ENCODE results near the gene PDIA2. TPM values are rescaled to one million over a fixed set of nuclear protein-coding genes. Genes with fewer than 3 reads are reported as not detected.

PDIA2 gene
- total RNA-seq, 1 donor: not detected

GRCh38 chr16:281660-282255, 1.2 kb upstream of the PDIA2 start:
- H3K9me3 ChIP-seq (ENCODE audit: low read depth, low read length): no peaks in the 10 kb centered on the region
- H3K27me3 ChIP-seq (ENCODE audit: insufficient read depth, low read length): peaks cover 3% of the 10 kb centered on the region
- no peak overlapping the region for H3K4me3 ChIP-seq (ENCODE audit: low read length)
- no peaks in the 10 kb centered on the region for H3K4me1 ChIP-seq (ENCODE audit: insufficient read depth, low read length)

DNA sequence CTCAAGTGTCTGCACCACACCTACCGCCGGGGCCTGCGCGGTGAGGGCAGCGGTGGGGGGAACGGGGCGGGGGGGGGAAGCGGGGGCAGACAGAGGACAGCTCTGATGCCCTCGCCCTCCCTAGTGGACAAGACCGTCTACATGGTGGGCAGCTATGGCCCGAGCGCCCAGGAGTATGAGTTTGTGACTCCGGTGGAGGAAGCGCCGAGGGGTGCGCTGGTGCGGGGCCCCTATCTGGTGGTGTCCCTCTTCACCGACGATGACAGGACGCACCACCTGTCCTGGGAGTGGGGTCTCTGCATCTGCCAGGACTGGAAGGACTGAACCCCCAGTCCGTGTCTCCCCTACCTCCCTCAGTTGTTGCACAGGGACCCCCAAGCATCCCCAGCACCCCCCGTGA, 473 bp upstream of the PDIA2 start:
- Histone ChIP-seq H3K9me3 (ENCODE audit: low read depth, low read length) (no peaks in the 10 kb centered on the region), H3K4me1 (ENCODE audit: insufficient read depth, low read length) (no peaks in the 10 kb centered on the region), H3K27me3 (ENCODE audit: insufficient read depth, low read length) (peaks cover 3% of the 10 kb centered on the region), H3K4me3 (ENCODE audit: low read length) (no peak overlapping the region)

DNA sequence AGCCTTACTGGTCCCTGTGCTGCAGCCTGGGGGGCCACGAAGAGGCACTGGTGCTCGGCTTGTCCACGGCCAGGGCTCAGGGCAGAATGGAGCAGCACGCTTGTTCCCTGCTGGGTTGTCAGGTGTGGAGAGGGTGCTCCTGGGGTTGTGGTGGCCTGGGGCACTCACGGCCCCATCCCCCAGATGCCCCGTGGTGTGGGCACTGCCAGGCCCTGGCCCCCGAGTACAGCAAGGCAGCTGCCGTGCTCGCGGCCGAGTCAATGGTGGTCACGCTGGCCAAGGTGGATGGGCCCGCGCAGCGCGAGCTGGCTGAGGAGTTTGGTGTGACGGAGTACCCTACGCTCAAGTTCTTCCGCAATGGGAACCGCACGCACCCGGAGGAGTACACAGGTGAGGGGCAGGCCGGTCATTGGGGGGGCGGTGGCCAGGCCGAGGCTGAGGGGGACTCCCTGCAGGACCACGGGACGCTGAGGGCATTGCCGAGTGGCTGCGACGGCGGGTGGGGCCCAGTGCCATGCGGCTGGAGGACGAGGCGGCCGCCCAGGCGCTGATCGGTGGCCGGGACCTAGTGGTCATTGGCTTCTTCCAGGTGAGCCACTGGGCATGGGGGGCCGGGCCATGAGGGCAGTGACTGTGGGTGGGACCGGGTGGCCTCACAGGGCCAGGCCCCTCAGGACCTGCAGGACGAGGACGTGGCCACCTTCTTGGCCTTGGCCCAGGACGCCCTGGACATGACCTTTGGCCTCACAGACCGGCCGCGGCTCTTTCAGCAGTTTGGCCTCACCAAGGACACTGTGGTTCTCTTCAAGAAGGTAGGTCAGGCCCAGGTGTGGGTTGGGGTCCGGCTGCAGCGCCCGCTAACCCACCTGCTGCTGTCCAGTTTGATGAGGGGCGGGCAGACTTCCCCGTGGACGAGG, 1.5 kb downstream of the PDIA2 start:
- Histone ChIP-seq H3K4me1 (ENCODE audit: insufficient read depth, low read length) (no peaks in the 10 kb centered on the region), H3K4me3 (ENCODE audit: low read length) (no peak overlapping the region), H3K9me3 (ENCODE audit: low read depth, low read length) (no peaks in the 10 kb centered on the region), H3K27me3 (ENCODE audit: insufficient read depth, low read length) (peaks cover 3% of the 10 kb centered on the region)

DNA sequence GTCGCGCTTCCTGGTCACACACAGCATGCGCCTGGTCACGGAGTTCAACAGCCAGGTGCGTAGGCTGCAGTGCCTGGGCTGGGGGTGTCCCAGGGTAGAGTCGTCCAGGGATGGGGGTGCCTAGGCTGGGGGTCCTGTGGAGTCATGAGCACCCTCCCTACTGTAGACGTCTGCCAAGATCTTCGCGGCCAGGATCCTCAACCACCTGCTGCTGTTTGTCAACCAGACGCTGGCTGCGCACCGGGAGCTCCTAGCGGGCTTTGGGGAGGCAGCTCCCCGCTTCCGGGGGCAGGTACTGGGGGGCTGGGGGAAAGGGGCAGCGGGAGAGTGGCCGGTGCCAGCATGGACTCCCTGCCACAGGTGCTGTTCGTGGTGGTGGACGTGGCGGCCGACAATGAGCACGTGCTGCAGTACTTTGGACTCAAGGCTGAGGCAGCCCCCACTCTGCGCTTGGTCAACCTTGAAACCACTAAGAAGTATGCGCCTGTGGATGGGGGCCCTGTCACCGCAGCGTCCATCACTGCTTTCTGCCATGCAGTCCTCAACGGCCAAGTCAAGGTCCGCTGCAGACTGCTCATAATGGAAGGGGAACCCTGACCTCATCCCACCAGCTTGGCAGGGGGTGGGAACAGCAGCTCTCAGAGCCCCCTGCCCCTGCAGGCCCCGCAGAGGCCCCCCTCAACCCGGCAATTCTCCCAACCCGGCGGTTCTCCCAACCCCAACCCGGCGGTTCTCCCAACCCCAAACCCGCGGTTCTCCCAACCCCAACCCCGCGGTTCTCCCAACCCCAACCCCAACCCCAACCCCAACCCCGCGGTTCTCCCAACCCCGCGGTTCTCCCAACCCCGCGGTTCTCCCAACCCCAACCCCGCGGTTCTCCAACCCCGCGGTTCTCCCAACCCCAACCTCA, 2.4 kb downstream of the PDIA2 start:
- Histone ChIP-seq H3K4me1 (ENCODE audit: insufficient read depth, low read length) (no peaks in the 10 kb centered on the region), H3K4me3 (ENCODE audit: low read length) (no peak overlapping the region), H3K27me3 (ENCODE audit: insufficient read depth, low read length) (peaks cover 3% of the 10 kb centered on the region), H3K9me3 (ENCODE audit: low read depth, low read length) (no peaks in the 10 kb centered on the region)

- no peaks in the 10 kb centered on the region for H3K27me3 ChIP-seq (ENCODE audit: insufficient read depth, low read length)
- no peaks in the 10 kb centered on the region for H3K4me1 ChIP-seq (ENCODE audit: insufficient read depth, low read length)
- no peak overlapping the region for H3K4me3 ChIP-seq (ENCODE audit: low read length)
- H3K9me3 ChIP-seq (ENCODE audit: low read depth, low read length): no peaks in the 10 kb centered on the region
Observed at GRCh38 chr16:286491-287297, 3.7 kb downstream of the PDIA2 start.

- H3K4me3 ChIP-seq (ENCODE audit: low read length): no peak overlapping the region
- H3K9me3 ChIP-seq (ENCODE audit: low read depth, low read length): no peaks in the 10 kb centered on the region
- H3K27me3 ChIP-seq (ENCODE audit: insufficient read depth, low read length): no peaks in the 10 kb centered on the region
- H3K4me1 ChIP-seq (ENCODE audit: insufficient read depth, low read length): no peaks in the 10 kb centered on the region
Observed at GRCh38 chr16:287298-287811, 4.4 kb downstream of the PDIA2 start.

DNA sequence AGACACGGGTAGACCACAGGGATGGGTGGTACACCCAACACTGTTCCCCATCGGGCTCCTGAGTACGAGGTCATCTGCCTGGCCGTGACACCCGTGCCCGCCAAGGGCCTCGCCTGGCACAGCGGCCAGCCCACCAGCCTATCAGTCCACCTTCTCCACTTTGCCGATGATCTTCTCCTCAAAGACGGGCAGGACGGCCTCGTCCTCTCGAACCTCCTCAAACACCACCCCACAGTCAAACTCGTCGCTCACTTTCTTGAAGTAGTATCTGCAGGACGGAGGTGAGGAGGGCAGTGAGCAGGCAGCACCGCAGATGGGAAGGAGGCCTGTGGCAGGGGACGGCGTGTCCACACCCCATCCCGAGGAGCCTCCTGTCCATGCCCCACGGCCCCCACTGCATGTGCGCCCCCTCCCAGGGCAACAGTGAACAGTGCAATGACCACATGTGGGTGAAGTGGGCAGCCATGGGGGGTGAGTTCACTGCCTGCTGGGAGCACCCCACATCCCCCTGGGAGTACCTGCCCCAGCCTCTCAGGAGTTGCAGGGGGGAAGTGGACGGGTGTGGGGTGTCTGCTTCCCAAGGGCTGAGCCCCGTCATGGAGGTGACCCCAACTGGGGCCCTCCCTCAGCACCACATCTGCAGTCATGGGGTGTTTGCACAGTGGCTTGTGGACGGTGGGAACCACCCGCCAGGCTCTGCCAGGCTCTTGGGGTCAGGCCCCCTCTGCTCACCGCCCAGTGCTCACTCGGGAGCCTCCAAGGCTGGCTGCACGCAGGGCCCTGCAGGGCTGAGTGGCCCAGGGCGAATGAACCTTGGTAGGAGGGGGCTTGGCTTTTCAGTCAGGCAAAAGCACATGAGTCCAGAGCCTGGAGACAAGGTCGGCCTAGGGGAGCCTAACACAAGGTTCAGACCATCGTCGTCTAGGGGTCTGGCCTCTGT, 5.3 kb downstream of the PDIA2 start:
- H3K9me3 ChIP-seq (ENCODE audit: low read depth, low read length): no peaks in the 10 kb centered on the region
- H3K27me3 ChIP-seq (ENCODE audit: insufficient read depth, low read length): no peaks in the 10 kb centered on the region
- no peaks in the 10 kb centered on the region for H3K4me1 ChIP-seq (ENCODE audit: insufficient read depth, low read length)
- H3K4me3 ChIP-seq (ENCODE audit: low read length): no peak overlapping the region

- Histone ChIP-seq H3K4me3 (ENCODE audit: low read length) (no peak overlapping the region), H3K4me1 (ENCODE audit: insufficient read depth, low read length) (no peaks in the 10 kb centered on the region), H3K27me3 (ENCODE audit: insufficient read depth, low read length) (no peaks in the 10 kb centered on the region), H3K9me3 (ENCODE audit: low read depth, low read length) (no peaks in the 10 kb centered on the region)
Observed at GRCh38 chr16:289395-289997, 6.5 kb downstream of the PDIA2 start.

GRCh38 chr16:290015-290680, 7.2 kb downstream of the PDIA2 start:
- no peaks in the 10 kb centered on the region for H3K9me3 ChIP-seq (ENCODE audit: low read depth, low read length)
- H3K4me1 ChIP-seq (ENCODE audit: insufficient read depth, low read length): no peaks in the 10 kb centered on the region
- H3K4me3 ChIP-seq (ENCODE audit: low read length): no peak overlapping the region
- H3K27me3 ChIP-seq (ENCODE audit: insufficient read depth, low read length): no peaks in the 10 kb centered on the region

- Histone ChIP-seq H3K4me1 (ENCODE audit: insufficient read depth, low read length) (no peaks in the 10 kb centered on the region), H3K4me3 (ENCODE audit: low read length) (no peak overlapping the region), H3K9me3 (ENCODE audit: low read depth, low read length) (no peaks in the 10 kb centered on the region), H3K27me3 (ENCODE audit: insufficient read depth, low read length) (no peaks in the 10 kb centered on the region)
Observed at GRCh38 chr16:290681-291405, 7.9 kb downstream of the PDIA2 start.

DNA sequence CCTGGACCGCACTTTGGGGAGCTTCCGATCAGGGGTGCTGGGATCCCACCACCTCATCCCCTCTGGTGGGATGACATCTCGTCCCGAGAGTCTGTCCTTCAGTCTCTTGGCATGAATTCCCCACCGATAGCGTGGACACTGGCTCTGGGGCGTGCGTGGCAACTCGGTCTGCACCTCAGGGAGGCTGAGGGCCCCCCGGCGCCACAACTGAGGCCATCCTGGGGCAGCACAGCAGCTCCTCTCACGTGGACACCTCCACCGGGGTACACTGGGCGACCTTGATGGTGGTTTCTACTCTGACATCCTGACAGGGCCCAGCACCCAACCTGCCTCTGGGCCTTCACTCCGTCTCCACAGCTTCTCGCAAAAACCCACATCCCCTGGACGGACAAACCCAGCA, 8.6 kb downstream of the PDIA2 start:
- Histone ChIP-seq H3K27me3 (ENCODE audit: insufficient read depth, low read length) (no peaks in the 10 kb centered on the region), H3K9me3 (ENCODE audit: low read depth, low read length) (no peaks in the 10 kb centered on the region), H3K4me3 (ENCODE audit: low read length) (no peak overlapping the region), H3K4me1 (ENCODE audit: insufficient read depth, low read length) (no peaks in the 10 kb centered on the region)

DNA sequence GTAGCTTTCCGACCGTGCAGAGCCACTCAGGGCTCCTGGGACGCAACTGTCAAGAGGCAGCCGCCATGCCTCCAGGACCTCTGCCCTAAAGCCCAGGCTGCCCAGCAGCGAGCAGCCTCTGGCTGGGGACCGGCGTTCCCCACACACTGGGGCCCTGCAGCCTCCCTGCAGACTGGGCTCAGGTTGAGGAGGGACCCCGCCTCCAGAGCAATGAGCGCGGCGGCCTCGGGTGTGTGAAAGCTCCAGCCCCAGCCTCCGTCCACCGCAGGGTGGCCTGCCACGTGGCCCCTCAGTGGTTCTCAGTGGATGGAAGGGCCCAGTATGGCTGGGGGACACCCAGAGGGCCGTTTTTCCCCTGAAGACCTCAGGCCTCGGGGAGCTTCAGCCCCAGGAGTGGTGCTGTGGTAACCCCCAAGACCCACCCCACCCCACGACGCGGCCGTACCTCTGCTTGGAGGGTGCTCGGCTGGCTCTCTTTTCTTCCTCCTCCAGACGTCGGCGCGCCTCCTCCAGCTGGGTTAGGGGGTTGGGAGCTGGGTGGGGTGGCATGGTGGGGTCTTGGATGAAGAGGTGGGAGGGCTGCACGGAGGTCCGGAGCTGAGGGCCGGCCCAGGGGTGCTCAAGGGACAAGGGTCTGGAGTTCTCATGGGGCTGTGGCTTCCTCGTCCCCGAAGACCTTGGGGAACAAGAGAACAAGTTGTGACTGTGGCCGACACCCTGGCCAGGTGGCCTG, 10.2 kb downstream of the PDIA2 start:
- H3K4me1 ChIP-seq (ENCODE audit: insufficient read depth, low read length): no peaks in the 10 kb centered on the region
- no peaks in the 10 kb centered on the region for H3K27me3 ChIP-seq (ENCODE audit: insufficient read depth, low read length)
- H3K9me3 ChIP-seq (ENCODE audit: low read depth, low read length): no peaks in the 10 kb centered on the region
- H3K4me3 ChIP-seq (ENCODE audit: low read length): no peak overlapping the region

Data from mononuclear cell (primary cell).